ENCODE results near the gene CTCFL.
"Not testable (repeated sequence)": the region's sequence is repeated elsewhere in the genome, so short reads cannot be mapped to it uniquely, and the experiment has no call there.

Gene CTCFL

DNA sequence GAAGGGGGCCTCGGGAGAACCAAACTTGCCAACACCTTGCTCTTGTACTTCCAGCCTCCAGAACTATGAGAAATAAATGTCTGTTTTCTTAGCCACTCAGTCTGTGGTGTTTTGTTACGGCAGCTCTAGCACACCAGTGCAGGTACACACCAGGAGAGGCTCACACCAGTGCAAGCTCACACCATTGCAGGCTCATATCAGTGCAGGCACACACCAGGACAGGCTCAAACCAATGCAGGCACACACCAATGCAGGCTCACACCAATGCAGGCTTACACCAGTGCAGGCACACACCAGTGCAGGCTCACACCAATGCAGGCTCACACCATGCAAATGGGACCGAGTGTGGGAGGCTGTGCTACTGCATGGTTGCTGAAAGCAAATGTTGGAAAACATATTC is 4.9 kb upstream of the CTCFL start:
- no peak overlapping the region for H3K4me3 Mint-ChIP-seq

DNA sequence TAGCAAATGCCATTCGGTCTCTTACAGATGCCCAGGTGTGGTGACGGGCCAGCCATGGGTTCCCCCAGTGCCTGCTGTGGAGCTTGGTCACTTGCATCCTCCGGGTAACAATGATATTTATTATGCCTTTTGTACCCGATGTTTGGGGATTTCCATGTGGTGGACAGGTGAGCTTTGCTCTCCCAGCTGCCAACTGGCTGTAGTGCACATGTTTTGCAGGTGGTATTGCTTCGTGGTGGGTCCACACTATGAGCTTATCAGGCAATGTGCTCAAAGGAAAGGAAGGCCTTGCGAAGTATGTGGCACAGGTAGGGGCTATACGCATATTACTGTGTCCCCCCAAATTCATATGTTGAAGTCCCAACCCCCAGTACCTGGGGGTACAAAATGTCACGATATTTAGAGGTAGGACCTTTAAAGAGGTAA is 4.2 kb upstream of the CTCFL start:
- ATAC-seq (no peak), DNase-seq (no peak)
- H3K4me3 Mint-ChIP-seq, result no peak overlapping the region
- H3K27me3 Mint-ChIP-seq, result peaks cover 13% of the 10 kb centered on the region
- no peaks in the 10 kb centered on the region for H3K9me3 Mint-ChIP-seq
- no peaks in the 10 kb centered on the region for H3K4me1 Mint-ChIP-seq
- no peak overlapping the region for H3K27ac Mint-ChIP-seq

More for the DNA sequence above, 4.9 kb upstream of the CTCFL start:
- no peaks in the 10 kb centered on the region for H3K9me3 Mint-ChIP-seq
- peaks cover 16% of the 10 kb centered on the region for H3K27me3 Mint-ChIP-seq
- ATAC-seq, result peak; percentile 20
- H3K27ac Mint-ChIP-seq, result peak overlapping the region in 1 of 2 donors; percentile 58
- no peaks in the 10 kb centered on the region for H3K4me1 Mint-ChIP-seq
- no peak for DNase-seq

DNA sequence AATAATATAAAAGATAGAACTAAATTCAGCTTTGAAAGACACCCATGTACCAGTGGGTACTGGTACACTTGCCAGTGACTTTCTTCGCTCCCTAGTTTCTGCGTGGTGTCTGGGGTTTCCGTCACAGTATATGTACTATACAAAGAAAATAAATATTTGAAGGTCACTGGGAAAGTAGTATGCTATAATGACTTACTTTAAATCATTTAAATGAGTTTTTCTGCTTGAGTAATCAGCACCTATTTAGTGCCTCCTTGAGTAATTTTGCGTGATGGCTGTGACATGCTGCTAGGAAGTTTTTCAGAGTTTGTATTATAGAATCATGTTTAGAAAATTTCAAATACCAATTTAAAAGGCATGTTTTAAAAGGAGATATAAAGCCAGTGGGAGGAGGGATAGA is 3.2 kb upstream of the CTCFL start:
- ATAC-seq (no peak), DNase-seq (no peak)
- Mint-ChIP-seq H3K27me3 (peaks cover 2% of the 10 kb centered on the region), H3K9me3 (no peaks in the 10 kb centered on the region), H3K4me3 (no peak overlapping the region), H3K27ac (no peak overlapping the region), H3K4me1 (peaks cover 1% of the 10 kb centered on the region)

DNA sequence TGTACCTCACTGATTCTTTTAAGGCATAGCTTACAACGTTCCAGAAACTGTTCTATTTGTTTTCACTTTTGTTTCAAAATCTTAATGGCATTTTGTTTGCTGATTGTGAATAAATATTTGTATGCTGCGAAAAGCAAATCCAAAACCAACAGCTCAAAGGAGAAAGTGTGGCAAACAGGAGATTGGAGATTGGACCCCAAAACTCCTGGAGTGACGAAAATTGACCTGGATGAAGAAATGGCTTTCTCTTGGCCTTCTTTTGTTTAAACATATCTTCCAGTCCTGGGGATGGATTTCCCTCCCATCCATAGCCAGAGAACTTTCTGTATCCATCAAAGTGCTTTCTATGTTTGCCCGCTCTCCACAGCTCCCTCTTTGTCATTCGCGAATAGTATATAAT is 2.8 kb upstream of the CTCFL start:
- no peak for ATAC-seq

DNA sequence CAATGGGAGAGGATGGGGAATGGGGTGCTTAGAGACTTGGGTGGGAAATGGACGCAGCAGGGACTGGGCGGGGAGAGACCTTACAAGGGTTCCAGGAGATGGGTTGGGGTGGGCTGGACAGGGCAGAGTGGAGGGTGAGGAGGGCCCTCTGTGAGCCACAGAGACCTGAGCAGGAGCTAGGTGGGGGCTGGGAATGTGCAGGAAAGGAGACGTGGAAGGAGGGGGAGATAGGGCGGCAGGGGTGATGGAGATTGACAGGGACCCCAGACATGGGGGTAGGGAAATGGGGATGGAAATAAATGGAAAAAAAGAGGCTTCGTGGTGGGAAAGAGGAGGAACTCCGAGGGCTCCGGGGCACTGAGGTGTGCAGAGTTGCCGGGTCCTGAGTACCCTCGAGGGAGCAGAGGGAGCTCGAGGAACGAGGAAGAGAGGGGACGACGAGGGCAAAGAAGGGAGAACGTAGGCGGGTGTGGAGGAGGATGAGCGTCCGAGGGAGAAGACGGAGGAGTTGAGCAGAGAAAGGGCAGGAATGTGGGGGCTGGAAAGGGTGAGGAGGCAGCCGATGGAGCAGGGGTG is 2.0 kb upstream of the CTCFL start:
- Mint-ChIP-seq H3K4me3 (no peak overlapping the region), H3K27me3 (no peaks in the 10 kb centered on the region), H3K27ac (no peak overlapping the region), H3K4me1 (peaks cover 11% of the 10 kb centered on the region), H3K9me3 (no peaks in the 10 kb centered on the region)
- no peak for ATAC-seq
- DNase-seq, result no peak

More for the DNA sequence above, 2.8 kb upstream of the CTCFL start:
- Mint-ChIP-seq H3K9me3 (no peaks in the 10 kb centered on the region), H3K4me1 (peaks cover 5% of the 10 kb centered on the region), H3K4me3 (no peak overlapping the region), H3K27ac (no peak overlapping the region), H3K27me3 (no peaks in the 10 kb centered on the region)
- no peak for DNase-seq

DNA sequence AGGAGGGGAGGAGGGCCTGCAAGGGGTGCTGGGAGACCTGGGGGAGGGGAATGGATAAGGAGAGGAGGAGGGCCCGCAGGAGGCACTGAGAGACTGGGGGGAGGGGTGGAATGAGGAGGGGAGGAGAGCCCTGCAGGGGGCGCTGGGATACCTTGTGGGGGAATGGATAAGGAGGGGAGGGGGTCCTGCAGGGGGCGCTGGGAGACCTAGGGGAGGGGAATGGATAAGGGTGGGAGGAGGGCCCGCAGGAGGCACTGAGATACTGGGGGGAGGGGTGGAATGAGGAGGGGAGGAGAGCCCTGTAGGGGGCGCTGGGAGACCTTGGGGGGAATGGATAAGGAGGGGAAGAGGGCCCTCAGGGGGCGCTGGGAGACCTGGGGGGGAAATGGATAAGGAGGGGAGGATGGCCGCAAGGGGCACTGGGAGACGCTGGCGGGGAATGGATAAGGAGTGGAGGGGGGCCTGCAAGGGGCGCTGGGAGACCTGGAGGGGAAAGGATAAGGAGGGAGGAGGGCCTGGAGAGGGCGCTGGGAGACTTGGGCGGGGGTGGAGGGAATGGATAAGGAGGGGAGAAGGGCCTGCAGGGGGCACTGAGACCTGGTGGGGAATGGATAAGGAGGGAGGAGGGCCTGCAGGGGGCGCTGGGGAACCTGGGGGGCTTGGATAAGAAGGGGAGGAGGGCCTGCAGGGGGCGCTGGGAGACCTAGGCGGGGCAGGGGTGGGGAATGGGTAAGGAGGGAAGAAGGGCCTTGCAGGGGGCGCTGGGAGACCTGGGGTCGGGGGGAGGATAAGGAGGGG is 1.3 kb upstream of the CTCFL start:
- H3K27me3 Mint-ChIP-seq, result no peaks in the 10 kb centered on the region
- H3K9me3 Mint-ChIP-seq, result no peaks in the 10 kb centered on the region
- no peak for DNase-seq
- peaks cover 11% of the 10 kb centered on the region for H3K4me1 Mint-ChIP-seq
- ATAC-seq, result no peak
- H3K4me3 Mint-ChIP-seq, result no peak overlapping the region
- no peak overlapping the region for H3K27ac Mint-ChIP-seq

DNA sequence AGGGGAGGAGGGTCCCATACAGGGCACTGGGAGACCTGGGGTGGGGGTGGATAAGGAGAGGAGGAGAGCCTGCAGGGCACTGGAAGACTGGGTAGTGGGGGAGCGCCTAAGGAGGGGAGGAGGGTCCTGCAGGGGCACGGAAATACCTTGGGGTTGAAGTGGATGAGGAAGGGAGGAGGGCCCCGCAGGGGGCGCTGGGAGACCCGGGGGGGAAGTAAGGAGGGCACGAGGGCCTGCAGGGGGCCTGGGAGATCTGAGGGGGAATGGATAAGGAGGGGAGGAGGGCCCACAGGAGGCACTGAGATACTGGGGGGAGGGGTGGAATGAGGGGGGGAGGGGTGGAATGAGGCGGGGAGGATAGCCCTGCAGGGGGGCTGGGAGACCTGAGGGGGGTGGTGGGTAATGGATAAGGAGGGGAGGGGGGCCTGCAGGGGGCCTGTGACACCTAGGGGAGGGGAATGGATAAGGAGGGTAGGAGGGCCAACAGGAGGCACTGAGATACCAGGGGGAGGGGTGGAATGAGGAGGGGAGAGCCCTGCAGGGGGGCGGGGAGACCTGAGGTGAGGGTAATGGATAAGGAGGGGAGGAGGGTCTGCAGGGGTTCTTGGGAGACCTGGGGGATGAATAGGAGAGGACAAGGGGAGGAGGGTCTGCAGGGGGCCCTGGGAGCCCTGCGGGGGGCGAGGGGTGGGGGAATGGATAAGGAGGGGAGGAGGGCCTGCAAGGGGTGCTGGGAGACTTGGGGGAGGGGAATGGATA is 567 bp upstream of the CTCFL start:
- H3K27me3 Mint-ChIP-seq, result no peaks in the 10 kb centered on the region
- H3K4me1 Mint-ChIP-seq, result peaks cover 11% of the 10 kb centered on the region
- peak overlapping the region in 1 of 2 donors; percentile 40 for H3K27ac Mint-ChIP-seq
- ATAC-seq, result peak; percentile 63
- H3K4me3 Mint-ChIP-seq, result no peak overlapping the region
- H3K9me3 Mint-ChIP-seq, result no peaks in the 10 kb centered on the region
- no peak for DNase-seq

DNA sequence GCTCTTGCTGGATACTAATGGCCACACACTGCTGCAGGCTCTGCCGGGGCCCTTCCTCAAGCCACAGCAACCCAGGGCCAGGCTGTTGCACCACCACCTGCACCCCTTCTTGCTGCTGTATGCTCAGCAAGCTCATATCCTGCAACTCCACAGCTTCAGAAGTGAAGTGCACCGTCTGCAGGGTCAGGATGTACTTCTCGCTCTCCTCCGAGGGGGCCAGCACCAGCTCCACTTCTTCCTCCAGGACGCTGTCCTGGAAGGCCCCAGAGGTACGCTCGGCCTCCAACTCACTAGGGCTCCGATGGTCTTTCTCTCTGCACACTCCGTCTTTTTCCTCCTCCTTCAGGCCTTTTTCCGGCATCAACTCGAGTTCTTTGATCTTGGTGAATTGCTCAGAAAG is 1.2 kb downstream of the CTCFL start:
- H3K27ac Mint-ChIP-seq, result peak overlapping the region in 1 of 2 donors; percentile 9
- no peak overlapping the region for H3K4me3 Mint-ChIP-seq
- no peaks in the 10 kb centered on the region for H3K9me3 Mint-ChIP-seq
- DNase-seq, result no peak
- peaks cover 11% of the 10 kb centered on the region for H3K4me1 Mint-ChIP-seq
- H3K27me3 Mint-ChIP-seq, result no peaks in the 10 kb centered on the region
- ATAC-seq, result no peak

DNA sequence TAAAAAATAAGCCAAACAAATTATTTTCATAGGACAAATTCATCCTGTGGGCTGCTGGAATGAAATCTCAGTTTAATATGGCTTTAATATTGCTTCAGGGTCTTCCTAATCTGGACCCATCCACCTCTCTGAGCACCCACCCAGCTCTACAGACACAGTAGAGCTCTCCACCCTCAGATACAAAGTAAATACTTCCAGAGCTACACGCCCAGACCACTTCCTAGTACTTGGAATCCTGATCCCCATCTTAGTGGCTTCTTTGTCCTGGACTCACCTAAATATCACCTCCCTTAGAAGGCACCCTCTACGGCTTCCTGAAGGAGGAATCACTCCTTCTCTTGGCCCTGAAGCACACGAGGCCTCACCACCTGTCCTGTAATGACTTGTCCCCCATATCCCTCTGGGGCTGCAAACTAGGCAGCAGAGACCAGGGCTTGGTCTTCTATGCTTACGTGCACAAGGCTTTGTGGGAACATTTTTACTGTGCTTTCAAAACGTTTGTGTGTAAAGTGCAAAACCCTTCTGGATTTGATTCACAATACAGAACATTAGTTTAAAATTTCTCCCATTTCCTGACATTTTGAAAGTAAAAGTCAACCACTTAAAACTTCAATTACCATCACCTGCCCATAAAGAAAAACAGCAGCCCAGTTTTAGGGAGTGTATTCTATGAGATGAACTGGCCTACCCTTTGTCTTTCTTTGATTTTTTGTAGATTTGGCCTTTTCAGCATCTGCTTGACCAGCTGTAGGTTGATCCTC is 2.4 kb downstream of the CTCFL start:
- Mint-ChIP-seq H3K4me3 (no peak overlapping the region), H3K4me1 (peaks cover 11% of the 10 kb centered on the region), H3K9me3 (no peaks in the 10 kb centered on the region), H3K27me3 (no peaks in the 10 kb centered on the region), H3K27ac (peak overlapping the region in 1 of 2 donors; percentile 8)
- DNase-seq, result no peak
- ATAC-seq, result peak; percentile 60

DNA sequence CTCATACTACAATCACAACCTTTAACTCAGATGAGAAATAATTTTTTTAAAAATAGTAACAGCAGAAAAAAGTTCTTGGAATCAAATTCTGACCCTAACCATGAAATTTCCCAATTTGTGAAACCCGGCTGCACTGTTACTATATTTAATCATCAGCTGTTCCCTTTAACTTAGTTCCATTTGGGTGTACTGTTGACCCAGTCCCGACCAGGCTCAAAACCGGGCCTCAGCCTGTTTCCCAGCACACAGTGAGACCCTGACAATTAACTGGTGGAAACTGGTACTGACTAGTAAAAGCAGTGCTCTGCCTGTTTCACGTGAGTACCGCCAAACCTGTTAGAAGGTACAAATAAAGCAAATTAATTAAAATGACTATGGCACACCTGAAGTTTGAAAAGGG is 7.0 kb downstream of the CTCFL start:
- Mint-ChIP-seq H3K4me3 (no peak overlapping the region), H3K27ac (no peak overlapping the region), H3K27me3 (peaks cover 9% of the 10 kb centered on the region), H3K9me3 (no peaks in the 10 kb centered on the region), H3K4me1 (peaks cover 7% of the 10 kb centered on the region)
- DNase-seq (no peak), ATAC-seq (no peak)

DNA sequence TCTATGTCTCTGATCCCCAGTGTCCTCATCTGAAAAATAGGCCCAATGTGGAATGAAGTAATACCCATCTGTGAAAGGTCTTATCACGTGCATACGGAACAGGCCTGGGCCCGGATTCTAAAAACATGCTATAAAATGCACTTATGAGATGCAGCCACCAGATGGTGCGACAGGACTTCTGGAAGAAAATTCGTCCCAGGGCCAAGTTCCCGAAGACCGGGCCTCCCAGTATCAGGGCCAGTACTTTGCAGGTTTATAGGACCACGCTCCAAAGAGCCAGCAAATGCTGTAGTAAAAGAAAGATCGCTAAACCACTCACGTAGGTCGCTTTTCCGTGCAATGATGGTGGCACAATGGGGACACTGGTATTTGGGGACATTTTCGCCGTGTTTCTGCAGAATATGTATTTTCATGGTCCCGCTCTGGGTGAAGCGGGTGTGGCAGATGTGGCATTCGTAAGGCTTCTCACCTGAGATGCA is 10.6 kb downstream of the CTCFL start:
- no peak overlapping the region for H3K27ac Mint-ChIP-seq
- peaks cover 16% of the 10 kb centered on the region for H3K27me3 Mint-ChIP-seq
- no peaks in the 10 kb centered on the region for H3K4me1 Mint-ChIP-seq
- ATAC-seq (no peak), DNase-seq (peak in 1 of 2 donors; percentile 21)
- no peak overlapping the region for H3K4me3 Mint-ChIP-seq
- no peaks in the 10 kb centered on the region for H3K9me3 Mint-ChIP-seq

DNA sequence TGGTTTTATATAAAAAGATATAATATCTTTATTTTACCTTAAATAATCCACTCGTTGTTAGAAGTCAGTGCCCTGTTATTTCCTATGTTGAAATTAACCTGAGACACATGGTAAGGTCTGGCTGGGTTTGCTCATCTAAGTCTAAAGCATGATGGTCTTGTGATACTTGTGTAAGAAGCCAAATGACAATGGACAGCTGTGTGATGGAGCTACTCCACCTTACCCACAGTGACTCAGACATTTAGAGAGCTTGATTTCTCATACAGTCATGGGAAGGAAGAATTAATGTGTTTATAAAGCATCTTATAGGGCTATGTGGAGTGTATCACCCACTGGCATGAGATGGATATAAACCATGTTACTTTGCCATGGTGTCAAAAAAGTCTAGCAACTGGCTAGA is 11.7 kb downstream of the CTCFL start:
- H3K9me3 Mint-ChIP-seq, result no peaks in the 10 kb centered on the region
- H3K4me3 Mint-ChIP-seq, result no peak overlapping the region
- no peak for ATAC-seq
- peaks cover 23% of the 10 kb centered on the region for H3K27me3 Mint-ChIP-seq
- no peak overlapping the region for H3K27ac Mint-ChIP-seq
- DNase-seq, result no peak
- no peaks in the 10 kb centered on the region for H3K4me1 Mint-ChIP-seq

DNA sequence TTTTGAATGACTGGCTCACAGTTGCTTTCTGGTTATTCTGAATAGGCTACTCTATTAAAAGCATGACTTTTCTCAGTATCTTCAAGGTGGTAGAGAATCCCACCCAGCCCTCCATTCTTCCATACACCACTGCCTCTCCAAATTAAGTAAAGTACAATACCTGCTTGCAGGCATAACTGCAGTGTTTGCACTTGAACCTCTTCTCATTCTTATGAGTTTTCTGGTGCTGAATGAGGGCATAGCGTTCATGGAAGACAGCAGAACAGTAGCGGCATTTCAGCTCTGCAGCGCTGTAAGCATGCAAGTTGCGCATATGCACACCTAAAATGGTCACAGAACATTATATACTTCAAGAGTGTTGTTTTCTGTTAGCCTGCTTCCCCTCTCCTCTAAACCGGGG is 12.5 kb downstream of the CTCFL start:
- Mint-ChIP-seq H3K4me3 (no peak overlapping the region), H3K27me3 (peaks cover 24% of the 10 kb centered on the region), H3K9me3 (no peaks in the 10 kb centered on the region), H3K4me1 (no peaks in the 10 kb centered on the region), H3K27ac (no peak overlapping the region)
- no peak for DNase-seq
- no peak for ATAC-seq

DNA sequence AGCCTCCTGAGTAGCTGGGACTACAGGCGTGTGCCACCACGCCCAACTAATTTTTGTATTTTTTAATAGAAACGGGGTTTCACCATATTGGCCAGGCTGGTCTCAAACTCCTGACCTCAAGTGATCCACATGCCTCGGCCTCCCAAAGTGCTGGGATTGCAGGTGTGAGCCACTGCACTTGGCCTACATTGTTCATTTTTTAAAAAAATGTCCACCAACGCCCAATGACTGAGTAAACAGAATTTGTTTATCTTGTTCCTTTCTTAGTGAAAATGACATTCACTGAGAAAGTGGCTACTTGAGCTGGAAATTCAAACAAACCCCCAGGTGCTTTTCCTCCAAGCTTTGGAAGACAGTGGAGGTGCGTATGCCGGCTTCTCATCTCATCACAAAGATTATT is 13.2 kb downstream of the CTCFL start:
- ATAC-seq, H3K4me1 Mint-ChIP-seq, H3K9me3 Mint-ChIP-seq, H3K27ac Mint-ChIP-seq, H3K4me3 Mint-ChIP-seq, DNase-seq: not testable (repeated sequence)
- H3K27me3 Mint-ChIP-seq, result peaks cover 24% of the 10 kb centered on the region

DNA sequence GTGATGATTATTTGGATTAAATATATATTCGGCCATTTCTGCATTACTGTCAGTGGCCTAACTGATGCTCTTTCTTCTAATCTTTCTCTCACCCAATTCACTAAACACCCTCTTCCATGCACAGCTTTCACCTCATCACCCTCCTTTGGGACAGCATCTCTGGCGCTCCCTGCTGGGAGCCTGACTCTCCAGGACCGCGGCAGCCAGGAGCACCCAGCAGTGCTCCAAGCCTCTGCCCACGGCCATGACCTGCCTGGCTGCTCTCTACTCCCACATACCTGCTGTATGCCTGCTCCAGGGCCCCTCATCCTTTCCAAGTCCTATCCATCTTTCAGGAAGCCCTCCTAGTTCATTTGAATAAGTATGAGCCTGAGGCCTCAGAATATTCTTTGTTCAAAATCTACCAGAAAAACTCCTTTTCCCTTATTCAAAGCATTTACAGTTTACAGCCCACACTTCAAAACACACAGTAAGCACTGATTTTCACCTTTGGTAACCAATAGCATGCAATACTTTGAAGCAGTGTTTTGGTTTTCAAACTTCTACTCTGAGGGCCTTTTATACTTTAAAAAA is 15.2 kb downstream of the CTCFL start:
- peak overlapping the region in 1 of 2 donors; percentile 29 for H3K27ac Mint-ChIP-seq
- no peak overlapping the region for H3K4me3 Mint-ChIP-seq
- ATAC-seq, result no peak
- DNase-seq, result no peak
- H3K9me3 Mint-ChIP-seq, result no peaks in the 10 kb centered on the region
- no peaks in the 10 kb centered on the region for H3K4me1 Mint-ChIP-seq
- H3K27me3 Mint-ChIP-seq, result peaks cover 35% of the 10 kb centered on the region

Data from stimulated activated naive CD8-positive, alpha-beta T cell treated with anti-CD3 and anti-CD28 coated beads, Interleukin-15, amount 100 ng/mL, for 72 hours (primary cell).